Liver (tissue), 3 donors: ENCODE measurements around the gene SESN1.

Experiments
- RAD21 ChIP-seq, 2 donors: IDR thresholded peaks; 2 replicates each; pipeline ENCODE4 v1.6.1; 2016; ENCODE audit warnings: antibody characterized with exemption in 2 of 2, mild to moderate bottlenecking in 2 of 2
- SP1 ChIP-seq: IDR thresholded peaks from 2 replicates; pipeline ENCODE4 v1.6.1; 2018; ENCODE audit warnings: antibody characterized with exemption, mild to moderate bottlenecking
- TF ChIP-seq, protein P1 (sequence below): IDR thresholded peaks from 2 replicates; pipeline ENCODE4 v1.6.1; 2016; ENCODE audit warnings: antibody characterized with exemption
- TF ChIP-seq, protein P2 (sequence below): fragments of 150-350 bp; IDR thresholded peaks from 2 replicates; pipeline ENCODE4 v1.5.1; 2017; ENCODE audit warnings: improper control_type of control experiment, low read depth, low read length; ENCODE audit not compliant: missing input control
- TF ChIP-seq, protein P3 (sequence below): IDR thresholded peaks from 2 replicates; pipeline ENCODE4 v1.6.1; 2016; ENCODE audit warnings: antibody characterized with exemption, mild to moderate bottlenecking
- donor health status: healthy.
- donor health status: healthy.

DNA sequence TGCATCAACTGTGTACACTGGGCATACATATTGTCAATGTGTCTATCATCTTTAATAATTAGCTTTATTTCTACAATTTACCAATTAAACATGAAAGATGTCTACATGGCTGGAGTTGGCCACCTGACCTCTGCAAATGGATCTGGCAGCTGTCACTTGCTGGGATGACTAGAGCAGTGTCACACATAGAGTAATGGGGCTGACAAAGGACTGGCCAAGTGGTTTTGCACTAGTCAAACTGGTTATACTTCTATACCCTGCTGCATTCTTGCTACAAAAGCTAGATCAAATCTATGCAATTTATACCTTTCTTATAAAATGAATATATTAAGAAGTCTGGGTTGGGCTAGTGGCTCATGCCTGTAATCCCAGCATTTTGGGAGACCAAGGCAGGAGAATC, 99.3 kb downstream of the SESN1 start:
- TF ChIP-seq SP1: no peak
- TF ChIP-seq, protein P1, sequence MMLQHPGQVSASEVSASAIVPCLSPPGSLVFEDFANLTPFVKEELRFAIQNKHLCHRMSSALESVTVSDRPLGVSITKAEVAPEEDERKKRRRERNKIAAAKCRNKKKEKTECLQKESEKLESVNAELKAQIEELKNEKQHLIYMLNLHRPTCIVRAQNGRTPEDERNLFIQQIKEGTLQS: no peak
- TF ChIP-seq, protein P2, sequence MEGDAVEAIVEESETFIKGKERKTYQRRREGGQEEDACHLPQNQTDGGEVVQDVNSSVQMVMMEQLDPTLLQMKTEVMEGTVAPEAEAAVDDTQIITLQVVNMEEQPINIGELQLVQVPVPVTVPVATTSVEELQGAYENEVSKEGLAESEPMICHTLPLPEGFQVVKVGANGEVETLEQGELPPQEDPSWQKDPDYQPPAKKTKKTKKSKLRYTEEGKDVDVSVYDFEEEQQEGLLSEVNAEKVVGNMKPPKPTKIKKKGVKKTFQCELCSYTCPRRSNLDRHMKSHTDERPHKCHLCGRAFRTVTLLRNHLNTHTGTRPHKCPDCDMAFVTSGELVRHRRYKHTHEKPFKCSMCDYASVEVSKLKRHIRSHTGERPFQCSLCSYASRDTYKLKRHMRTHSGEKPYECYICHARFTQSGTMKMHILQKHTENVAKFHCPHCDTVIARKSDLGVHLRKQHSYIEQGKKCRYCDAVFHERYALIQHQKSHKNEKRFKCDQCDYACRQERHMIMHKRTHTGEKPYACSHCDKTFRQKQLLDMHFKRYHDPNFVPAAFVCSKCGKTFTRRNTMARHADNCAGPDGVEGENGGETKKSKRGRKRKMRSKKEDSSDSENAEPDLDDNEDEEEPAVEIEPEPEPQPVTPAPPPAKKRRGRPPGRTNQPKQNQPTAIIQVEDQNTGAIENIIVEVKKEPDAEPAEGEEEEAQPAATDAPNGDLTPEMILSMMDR: no peak
- TF ChIP-seq, protein P3, sequence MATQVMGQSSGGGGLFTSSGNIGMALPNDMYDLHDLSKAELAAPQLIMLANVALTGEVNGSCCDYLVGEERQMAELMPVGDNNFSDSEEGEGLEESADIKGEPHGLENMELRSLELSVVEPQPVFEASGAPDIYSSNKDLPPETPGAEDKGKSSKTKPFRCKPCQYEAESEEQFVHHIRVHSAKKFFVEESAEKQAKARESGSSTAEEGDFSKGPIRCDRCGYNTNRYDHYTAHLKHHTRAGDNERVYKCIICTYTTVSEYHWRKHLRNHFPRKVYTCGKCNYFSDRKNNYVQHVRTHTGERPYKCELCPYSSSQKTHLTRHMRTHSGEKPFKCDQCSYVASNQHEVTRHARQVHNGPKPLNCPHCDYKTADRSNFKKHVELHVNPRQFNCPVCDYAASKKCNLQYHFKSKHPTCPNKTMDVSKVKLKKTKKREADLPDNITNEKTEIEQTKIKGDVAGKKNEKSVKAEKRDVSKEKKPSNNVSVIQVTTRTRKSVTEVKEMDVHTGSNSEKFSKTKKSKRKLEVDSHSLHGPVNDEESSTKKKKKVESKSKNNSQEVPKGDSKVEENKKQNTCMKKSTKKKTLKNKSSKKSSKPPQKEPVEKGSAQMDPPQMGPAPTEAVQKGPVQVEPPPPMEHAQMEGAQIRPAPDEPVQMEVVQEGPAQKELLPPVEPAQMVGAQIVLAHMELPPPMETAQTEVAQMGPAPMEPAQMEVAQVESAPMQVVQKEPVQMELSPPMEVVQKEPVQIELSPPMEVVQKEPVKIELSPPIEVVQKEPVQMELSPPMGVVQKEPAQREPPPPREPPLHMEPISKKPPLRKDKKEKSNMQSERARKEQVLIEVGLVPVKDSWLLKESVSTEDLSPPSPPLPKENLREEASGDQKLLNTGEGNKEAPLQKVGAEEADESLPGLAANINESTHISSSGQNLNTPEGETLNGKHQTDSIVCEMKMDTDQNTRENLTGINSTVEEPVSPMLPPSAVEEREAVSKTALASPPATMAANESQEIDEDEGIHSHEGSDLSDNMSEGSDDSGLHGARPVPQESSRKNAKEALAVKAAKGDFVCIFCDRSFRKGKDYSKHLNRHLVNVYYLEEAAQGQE: no peak
- TF ChIP-seq RAD21 (IDR thresholded peaks at IDR 0.05): no peak
